ENCODE data around the gene CPSF7. TPM values are rescaled to one million over a fixed set of nuclear protein-coding genes. Genes with fewer than 3 reads are reported as not detected.

Gene CPSF7
- total RNA-seq, 1 donor from 2014 or later: 112 TPM

GRCh38 chr11:61406991-61407728 lies 22.6 kb downstream of the CPSF7 start:
- Mint-ChIP-seq H3K9me3 (no peaks in the 10 kb centered on the region), H3K4me3 (no peak overlapping the region), H3K4me1 (no peaks in the 10 kb centered on the region), H3K27ac (no peak overlapping the region), H3K27me3 (ENCODE audit: low read depth) (no peaks in the 10 kb centered on the region), H3K36me3 (peaks cover 32% of the 10 kb centered on the region)
- no peak for DNase-seq (ENCODE audit: low spot score in 2 of 2, unreplicated experiment in 2 of 2)
- no peak for TF ChIP-seq CTCF (IDR thresholded peaks at IDR 0.05; ENCODE audit: unreplicated experiment)

DNA sequence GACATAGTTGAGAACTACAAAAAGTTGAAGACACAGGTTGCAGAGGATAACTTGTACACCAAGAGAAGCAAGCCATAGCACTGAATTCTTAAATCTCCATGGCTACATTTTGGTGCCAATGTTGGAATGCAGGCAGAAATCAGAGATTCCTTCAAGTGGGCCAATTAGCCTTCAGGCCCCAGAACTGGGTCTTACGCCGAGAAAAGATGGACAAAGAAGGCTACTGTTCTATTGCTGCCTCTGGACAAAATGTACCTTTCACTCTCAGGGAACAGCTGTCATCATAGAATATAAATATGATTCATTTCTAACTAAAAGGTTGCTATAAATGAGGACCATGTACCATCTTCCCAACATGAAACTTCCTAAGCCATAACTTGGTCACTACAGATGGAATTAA lies 23.7 kb downstream of the CPSF7 start:
- no peak for DNase-seq (ENCODE audit: low spot score in 2 of 2, unreplicated experiment in 2 of 2)
- no peak overlapping the region for H3K27ac Mint-ChIP-seq
- no peaks in the 10 kb centered on the region for H3K9me3 Mint-ChIP-seq
- peaks cover 23% of the 10 kb centered on the region for H3K36me3 Mint-ChIP-seq
- no peaks in the 10 kb centered on the region for H3K4me1 Mint-ChIP-seq
- H3K4me3 Mint-ChIP-seq: no peak overlapping the region
- TF ChIP-seq CTCF (IDR thresholded peaks at IDR 0.05; ENCODE audit: unreplicated experiment): no peak
- H3K27me3 Mint-ChIP-seq (ENCODE audit: low read depth): no peaks in the 10 kb centered on the region

DNA sequence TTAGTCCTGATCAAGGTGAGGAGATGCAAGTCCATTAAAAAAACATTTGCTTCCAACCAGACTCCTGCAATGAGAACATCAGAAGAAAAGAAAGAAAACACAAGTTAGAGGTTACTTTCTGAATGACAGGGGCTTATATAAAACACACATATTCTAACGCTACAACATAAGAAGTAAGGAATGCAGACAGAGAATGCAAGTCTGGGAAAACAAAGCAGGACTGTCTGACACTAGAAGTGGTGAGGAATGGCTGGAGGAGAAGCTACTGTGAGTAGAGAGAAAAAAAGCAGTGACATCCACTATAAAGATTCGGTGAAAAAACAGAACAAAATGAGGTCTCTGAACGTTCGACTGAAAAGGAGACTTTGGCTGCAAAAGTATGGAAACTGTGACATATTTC lies 25.1 kb downstream of the CPSF7 start:
- Mint-ChIP-seq H3K4me3 (no peak overlapping the region), H3K27ac (peak overlapping the region; percentile 8)

DNA sequence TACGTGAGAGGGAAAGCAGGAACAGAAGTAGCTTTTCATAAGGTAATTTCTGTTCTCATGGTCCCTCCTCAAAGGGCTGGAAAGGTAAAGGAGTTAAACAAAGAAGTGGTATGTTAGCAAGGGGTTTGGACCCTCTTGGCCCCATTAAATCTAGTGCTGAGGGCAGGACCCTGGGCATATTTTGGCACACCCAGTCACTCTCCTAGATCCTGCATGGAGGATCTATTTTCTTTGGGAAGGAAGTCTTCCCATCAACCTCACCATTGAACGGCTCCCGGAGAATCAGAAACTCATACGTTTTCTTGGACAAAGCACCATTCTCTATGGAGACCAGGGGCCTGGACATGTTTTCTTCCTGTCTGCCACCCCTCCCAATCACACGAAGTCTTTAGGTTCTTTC lies 25.7 kb downstream of the CPSF7 start:
- no peak overlapping the region for H3K4me3 Mint-ChIP-seq
- DNase-seq (ENCODE audit: low spot score in 2 of 2, unreplicated experiment in 2 of 2): no peak
- H3K36me3 Mint-ChIP-seq: peaks cover 20% of the 10 kb centered on the region
- no peak overlapping the region for H3K27ac Mint-ChIP-seq
- H3K4me1 Mint-ChIP-seq: no peaks in the 10 kb centered on the region
- no peak for TF ChIP-seq CTCF (IDR thresholded peaks at IDR 0.05; ENCODE audit: unreplicated experiment)
- no peaks in the 10 kb centered on the region for H3K9me3 Mint-ChIP-seq
- H3K27me3 Mint-ChIP-seq (ENCODE audit: low read depth): no peaks in the 10 kb centered on the region

More for the DNA sequence above, 25.1 kb downstream of the CPSF7 start:
- no peaks in the 10 kb centered on the region for H3K4me1 Mint-ChIP-seq
- H3K27me3 Mint-ChIP-seq (ENCODE audit: low read depth): no peaks in the 10 kb centered on the region
- TF ChIP-seq CTCF (IDR thresholded peaks at IDR 0.05; ENCODE audit: unreplicated experiment): no peak
- H3K9me3 Mint-ChIP-seq: no peaks in the 10 kb centered on the region
- DNase-seq (ENCODE audit: low spot score in 2 of 2, unreplicated experiment in 2 of 2): no peak
- peaks cover 20% of the 10 kb centered on the region for H3K36me3 Mint-ChIP-seq

DNA sequence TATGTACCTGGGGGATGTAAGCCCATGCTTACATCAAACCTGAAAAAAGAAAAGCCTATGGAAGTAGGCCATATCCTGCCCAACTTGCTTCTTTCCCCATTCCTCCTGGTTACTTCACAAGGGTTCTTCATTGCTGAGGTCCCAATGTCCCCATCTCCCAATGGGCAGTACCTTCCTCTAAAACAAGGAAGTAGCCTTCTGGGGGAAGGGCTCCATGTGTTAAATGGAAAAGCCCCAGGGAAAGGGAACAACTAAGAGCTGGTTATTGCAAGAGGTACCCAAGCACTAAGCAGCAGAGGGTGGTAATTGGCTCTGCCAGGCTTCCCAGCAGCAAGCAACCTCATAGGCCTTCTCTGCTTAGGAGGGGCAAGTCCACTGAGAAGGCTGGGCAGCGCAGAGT lies 26.1 kb downstream of the CPSF7 start:
- Mint-ChIP-seq H3K9me3 (no peaks in the 10 kb centered on the region), H3K4me3 (no peak overlapping the region), H3K27ac (no peak overlapping the region), H3K4me1 (no peaks in the 10 kb centered on the region), H3K36me3 (peaks cover 22% of the 10 kb centered on the region), H3K27me3 (ENCODE audit: low read depth) (no peaks in the 10 kb centered on the region)
- no peak for TF ChIP-seq CTCF (IDR thresholded peaks at IDR 0.05; ENCODE audit: unreplicated experiment)
- DNase-seq (ENCODE audit: low spot score in 2 of 2, unreplicated experiment in 2 of 2): no peak

Data from mesothelial cell of epicardium (in vitro differentiated cells).